ENCODE results near the gene ATP8A2. TPM values are rescaled to one million over a fixed set of nuclear protein-coding genes. Genes with fewer than 3 reads are reported as not detected.

ATP8A2 gene
- total RNA-seq, 1 experiment from 2014 or later = 0.34 TPM

- no peak for DNase-seq
- H3K4me1 ChIP-seq = peaks cover 2% of the 10 kb centered on the region; the same call in 1 of the 2 replicates
- no peak overlapping the region for H3K27ac ChIP-seq
- no peaks in the 10 kb centered on the region for H3K36me3 ChIP-seq
- H3K9me3 ChIP-seq (replicated peaks) = no peaks in the 10 kb centered on the region
- no peak overlapping the region for H3K4me3 ChIP-seq
- H3K27me3 ChIP-seq = no peaks in the 10 kb centered on the region
Measured at GRCh38 chr13:25865391-25865790, 493.6 kb downstream of the ATP8A2 start.

GRCh38 chr13:25867038-25867437 lies 495.3 kb downstream of the ATP8A2 start:
- H3K4me3 ChIP-seq = no peak overlapping the region
- H3K27me3 ChIP-seq = no peaks in the 10 kb centered on the region
- no peak overlapping the region for H3K27ac ChIP-seq
- H3K36me3 ChIP-seq = no peaks in the 10 kb centered on the region
- no peaks in the 10 kb centered on the region for H3K4me1 ChIP-seq
- H3K9me3 ChIP-seq (replicated peaks) = no peaks in the 10 kb centered on the region
- DNase-seq = no peak

GRCh38 chr13:25868490-25868889 lies 496.7 kb downstream of the ATP8A2 start:
- Histone ChIP-seq H3K27me3 (no peaks in the 10 kb centered on the region), H3K27ac (no peak overlapping the region), H3K36me3 (no peaks in the 10 kb centered on the region), H3K4me3 (no peak overlapping the region), H3K4me1 (no peaks in the 10 kb centered on the region), H3K9me3 (replicated peaks) (no peaks in the 10 kb centered on the region)
- no peak for DNase-seq

GRCh38 chr13:25869941-25870340 lies 498.2 kb downstream of the ATP8A2 start:
- no peaks in the 10 kb centered on the region for H3K36me3 ChIP-seq
- peaks cover 3% of the 10 kb centered on the region; the same call in 1 of the 2 replicates for H3K4me1 ChIP-seq
- no peak for DNase-seq
- no peaks in the 10 kb centered on the region for H3K9me3 ChIP-seq (replicated peaks)
- H3K27ac ChIP-seq = no peak overlapping the region
- no peaks in the 10 kb centered on the region for H3K27me3 ChIP-seq
- H3K4me3 ChIP-seq = no peak overlapping the region

DNA sequence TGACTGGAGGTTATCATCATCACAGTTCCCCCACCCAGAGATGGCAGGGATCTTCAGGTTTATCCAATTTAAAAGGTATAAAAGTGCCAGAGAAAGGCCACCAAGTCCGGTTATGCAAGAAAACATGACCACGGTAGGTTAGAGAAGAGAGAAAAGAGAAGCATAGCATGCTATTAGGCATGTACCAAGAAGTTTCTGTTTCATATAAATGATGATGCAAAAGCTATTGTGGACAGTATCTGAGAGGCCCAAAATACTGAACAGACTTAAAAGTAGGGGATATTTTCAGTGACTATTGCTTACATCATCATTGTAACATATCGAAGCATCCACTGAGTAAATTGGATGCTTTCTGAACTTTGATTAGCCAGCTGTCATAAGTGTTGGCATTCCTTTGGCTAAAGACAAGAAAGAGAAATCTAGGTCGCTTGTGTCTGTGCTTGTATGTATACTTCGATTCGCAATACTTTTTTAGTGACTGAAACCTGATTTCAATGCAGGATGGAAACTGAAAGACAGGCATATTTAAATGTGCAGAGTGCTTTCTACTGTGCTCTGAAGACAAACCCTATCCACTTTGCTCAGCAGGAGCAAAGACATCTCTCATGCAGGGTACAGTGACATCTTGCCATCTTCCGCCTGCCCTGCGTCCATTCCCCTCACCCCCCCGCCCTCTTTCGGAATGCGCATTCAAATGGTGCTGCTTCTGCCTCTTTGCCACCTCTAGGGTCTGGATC lies 499.8 kb downstream of the ATP8A2 start:
- Histone ChIP-seq H3K9me3 (replicated peaks) (no peaks in the 10 kb centered on the region), H3K4me3 (no peak overlapping the region), H3K27me3 (no peaks in the 10 kb centered on the region), H3K36me3 (no peaks in the 10 kb centered on the region), H3K4me1 (peaks cover 10% of the 10 kb centered on the region), H3K27ac (no peak overlapping the region)
- DNase-seq = no peak

- DNase-seq = no peak
- H3K4me1 ChIP-seq = peaks cover 16% of the 10 kb centered on the region
Measured at GRCh38 chr13:25872481-25873241, 500.9 kb downstream of the ATP8A2 start.

GRCh38 chr13:25873242-25873612 lies 501.5 kb downstream of the ATP8A2 start:
- H3K4me1 ChIP-seq = peaks cover 16% of the 10 kb centered on the region
- H3K4me3 ChIP-seq = no peak overlapping the region
- no peak overlapping the region for H3K27ac ChIP-seq
- no peaks in the 10 kb centered on the region for H3K27me3 ChIP-seq
- H3K9me3 ChIP-seq (replicated peaks) = no peaks in the 10 kb centered on the region
- H3K36me3 ChIP-seq = no peaks in the 10 kb centered on the region
- DNase-seq = no peak

More at GRCh38 chr13:25872481-25873241, 500.9 kb downstream of the ATP8A2 start:
- Histone ChIP-seq H3K36me3 (no peaks in the 10 kb centered on the region), H3K4me3 (no peak overlapping the region), H3K27ac (no peak overlapping the region), H3K27me3 (no peaks in the 10 kb centered on the region), H3K9me3 (replicated peaks) (no peaks in the 10 kb centered on the region)

DNA sequence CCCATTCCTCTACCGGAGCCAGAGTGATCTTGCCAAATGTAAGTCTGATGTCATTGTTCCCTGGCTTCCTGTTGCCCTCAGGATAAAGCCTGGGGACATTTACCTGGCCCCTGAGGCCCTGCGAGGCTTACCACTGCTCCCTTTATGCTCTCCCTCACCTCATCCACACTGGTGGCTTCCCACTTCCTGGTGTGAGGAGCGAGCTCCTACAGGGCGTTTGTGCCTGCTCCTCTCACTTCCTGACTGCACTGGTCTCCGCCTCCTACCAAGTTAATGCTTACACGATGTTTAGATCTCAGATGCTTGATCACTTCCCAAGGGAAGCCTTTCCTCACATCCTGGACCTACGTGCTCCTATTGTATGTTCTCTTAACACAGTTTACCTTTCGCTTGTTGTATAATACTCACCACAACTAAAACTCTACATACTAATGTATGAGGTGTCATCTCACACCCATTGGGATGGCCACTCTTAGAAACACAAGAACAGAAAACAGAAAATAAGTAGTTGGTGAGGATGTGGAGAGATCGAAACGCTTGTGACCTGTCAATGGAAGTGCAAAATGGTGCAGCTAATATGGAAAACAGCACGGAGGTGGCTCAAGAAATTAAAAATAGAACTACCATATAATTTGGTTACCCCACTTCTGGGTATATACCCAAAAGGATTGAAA lies 502.4 kb downstream of the ATP8A2 start:
- H3K4me3 ChIP-seq = no peak overlapping the region
- peaks cover 17% of the 10 kb centered on the region for H3K4me1 ChIP-seq
- no peak overlapping the region for H3K27ac ChIP-seq
- no peaks in the 10 kb centered on the region for H3K36me3 ChIP-seq
- H3K27me3 ChIP-seq = no peaks in the 10 kb centered on the region
- DNase-seq = no peak
- H3K9me3 ChIP-seq (replicated peaks) = no peaks in the 10 kb centered on the region

DNA sequence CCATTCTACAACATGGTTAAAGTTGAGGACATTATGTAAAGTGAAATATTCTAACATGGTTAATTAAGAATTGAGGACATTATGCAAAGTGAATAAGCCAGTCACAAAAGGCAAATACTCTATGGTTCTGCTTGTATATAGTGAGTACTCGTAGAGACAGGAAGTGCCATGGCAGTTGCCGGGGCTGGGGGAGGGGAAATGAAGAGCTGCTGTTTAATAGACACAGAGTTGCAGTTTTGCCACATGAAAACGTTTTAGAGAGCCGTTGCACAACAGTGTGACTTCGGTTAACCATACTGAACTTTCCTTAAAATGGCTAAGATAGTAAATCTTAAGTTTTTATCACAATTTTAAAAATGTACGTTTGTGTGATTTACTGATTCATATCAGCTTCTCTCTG lies 503.1 kb downstream of the ATP8A2 start:
- DNase-seq = no peak
- H3K4me1 ChIP-seq = peaks cover 24% of the 10 kb centered on the region
- H3K27ac ChIP-seq = no peak overlapping the region
- no peaks in the 10 kb centered on the region for H3K27me3 ChIP-seq
- no peaks in the 10 kb centered on the region for H3K36me3 ChIP-seq
- no peak overlapping the region for H3K4me3 ChIP-seq
- H3K9me3 ChIP-seq (replicated peaks) = no peaks in the 10 kb centered on the region

DNA sequence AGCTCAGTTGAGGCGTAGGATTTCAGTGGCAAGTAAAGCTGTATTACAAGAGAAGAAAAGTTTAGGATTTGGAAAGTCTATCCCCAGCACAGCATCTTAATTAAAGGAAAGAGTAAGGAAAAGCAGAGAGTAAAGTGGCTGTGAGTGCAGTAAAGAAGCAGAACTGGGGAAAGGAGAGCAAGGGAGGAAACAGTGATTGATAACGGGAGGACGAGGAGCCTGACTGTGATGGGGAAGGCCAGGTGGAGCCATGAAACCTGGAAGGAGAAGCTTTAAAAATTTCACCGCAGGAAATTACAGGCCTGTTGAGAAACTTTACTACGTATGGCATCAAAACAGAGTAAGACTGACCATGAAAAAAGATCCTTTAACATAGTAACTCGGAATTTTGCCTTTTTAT lies 504.5 kb downstream of the ATP8A2 start:
- H3K9me3 ChIP-seq (replicated peaks) = no peaks in the 10 kb centered on the region
- H3K4me1 ChIP-seq = peaks cover 37% of the 10 kb centered on the region
- H3K4me3 ChIP-seq = no peak overlapping the region

DNA sequence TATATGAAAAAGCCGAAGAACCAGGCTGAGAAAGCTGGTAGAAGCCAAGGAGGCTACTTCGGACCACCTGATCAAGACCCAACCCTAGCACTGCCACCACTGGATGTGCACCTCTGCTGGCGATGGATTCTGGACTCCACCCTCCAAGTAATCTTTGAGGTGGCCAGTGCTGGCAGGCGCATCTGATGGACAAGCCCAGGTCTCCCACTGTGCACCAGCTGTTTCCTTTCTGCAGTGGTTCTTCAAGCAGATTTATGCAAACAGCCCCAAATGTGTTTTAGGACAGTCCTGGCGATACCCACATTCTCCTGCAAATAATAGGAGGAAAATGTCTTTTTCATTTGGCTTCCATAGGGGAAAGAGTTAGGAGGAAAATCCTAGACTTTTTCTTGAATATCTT lies 507.7 kb downstream of the ATP8A2 start:
- DNase-seq = peak; percentile 51 to 62
- no peak overlapping the region for H3K4me3 ChIP-seq
- H3K27ac ChIP-seq = no peak overlapping the region
- H3K9me3 ChIP-seq (replicated peaks) = no peaks in the 10 kb centered on the region
- H3K27me3 ChIP-seq = no peaks in the 10 kb centered on the region
- peaks cover 55% of the 10 kb centered on the region for H3K4me1 ChIP-seq
- H3K36me3 ChIP-seq = no peaks in the 10 kb centered on the region

More for the DNA sequence above, 504.5 kb downstream of the ATP8A2 start:
- DNase-seq = peak; percentile 47 to 72
- Histone ChIP-seq H3K27me3 (no peaks in the 10 kb centered on the region), H3K27ac (no peak overlapping the region), H3K36me3 (no peaks in the 10 kb centered on the region)

GRCh38 chr13:25881136-25881926 lies 509.6 kb downstream of the ATP8A2 start:
- H3K4me3 ChIP-seq = no peak overlapping the region
- H3K9me3 ChIP-seq (replicated peaks) = no peaks in the 10 kb centered on the region
- DNase-seq = peak; percentile 25 to 60
- H3K4me1 ChIP-seq = peaks cover 56% of the 10 kb centered on the region
- H3K27me3 ChIP-seq = no peaks in the 10 kb centered on the region
- no peaks in the 10 kb centered on the region for H3K36me3 ChIP-seq
- H3K27ac ChIP-seq = peak overlapping the region; percentile 69

DNA sequence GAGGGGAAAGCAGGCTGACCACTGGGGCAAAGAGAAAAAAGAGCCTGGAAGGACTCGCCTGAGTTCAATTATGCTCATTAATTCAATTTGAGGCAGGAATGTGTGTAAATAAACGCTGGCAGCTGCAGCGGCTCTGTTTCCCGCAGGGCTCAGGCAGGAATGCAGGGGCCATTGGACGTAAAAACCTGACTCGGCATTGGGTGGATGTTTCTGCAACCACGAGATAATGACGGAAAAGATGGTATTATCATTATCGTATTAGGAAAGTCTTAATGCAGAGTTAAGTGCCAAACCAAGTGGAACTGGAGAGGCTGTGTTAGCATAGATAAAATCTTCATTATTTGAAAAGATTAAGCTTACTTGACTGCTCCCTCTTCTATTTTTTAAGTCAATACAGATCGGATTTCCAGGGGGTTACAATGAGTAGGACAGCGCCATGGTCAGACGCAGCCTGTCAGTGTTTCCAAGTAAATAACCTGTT lies 510.2 kb downstream of the ATP8A2 start:
- Histone ChIP-seq H3K27ac (peak overlapping the region; percentile 69), H3K36me3 (no peaks in the 10 kb centered on the region), H3K4me1 (peaks cover 56% of the 10 kb centered on the region), H3K4me3 (peak overlapping the region; percentile 18), H3K27me3 (no peaks in the 10 kb centered on the region), H3K9me3 (replicated peaks) (no peaks in the 10 kb centered on the region)
- peak; percentile 94 to 97 for DNase-seq

All from SJCRH30 (cell line).